Measurements from ENCODE around the gene RMND5A.

The RMND5A gene

DNA sequence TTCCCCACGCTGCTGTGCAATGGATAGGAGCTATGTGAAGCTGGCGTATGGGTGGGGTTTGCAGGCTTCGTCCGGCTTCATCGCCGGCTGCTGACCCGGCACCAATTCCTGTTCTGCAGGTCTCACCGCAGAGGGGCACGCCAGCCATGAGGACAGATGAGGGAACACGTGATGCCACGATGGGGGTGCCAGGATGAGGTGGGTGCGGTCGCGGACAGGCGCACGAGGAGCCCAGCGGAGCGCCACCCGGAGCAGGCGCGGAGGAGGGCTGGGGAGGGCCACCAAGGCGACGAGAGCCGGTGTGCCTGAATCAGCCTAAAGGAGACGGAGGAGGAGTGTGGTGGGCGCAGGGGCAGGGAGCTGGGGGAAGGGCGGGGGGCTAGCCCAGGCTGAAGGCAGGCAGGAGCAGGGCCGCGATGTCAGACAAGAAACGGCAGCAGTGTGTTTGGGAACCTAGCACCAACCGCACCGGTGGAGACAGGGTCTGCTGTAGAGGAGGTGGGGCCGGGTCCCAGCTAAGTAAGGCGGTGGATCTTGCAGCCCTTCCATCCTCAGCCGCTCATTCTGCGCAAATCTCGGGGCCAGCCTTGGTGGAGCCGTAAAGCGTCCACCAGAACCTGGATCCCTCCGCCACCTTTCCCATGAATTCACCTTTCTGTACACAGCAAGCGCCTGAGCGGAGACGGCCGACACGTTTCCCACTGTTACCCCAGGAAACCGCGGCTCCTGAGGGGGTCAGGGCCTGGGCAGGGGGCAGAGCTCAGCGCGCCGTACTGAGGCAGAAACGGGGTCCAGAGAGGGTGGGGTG, 87.6 kb downstream of the RMND5A start (continued):
- no peak for TF ChIP-seq ZFP3 (tag by site-specific recombination; IDR thresholded peaks at IDR 0.05; ENCODE audit: low read depth)
- TF ChIP-seq, protein P1, sequence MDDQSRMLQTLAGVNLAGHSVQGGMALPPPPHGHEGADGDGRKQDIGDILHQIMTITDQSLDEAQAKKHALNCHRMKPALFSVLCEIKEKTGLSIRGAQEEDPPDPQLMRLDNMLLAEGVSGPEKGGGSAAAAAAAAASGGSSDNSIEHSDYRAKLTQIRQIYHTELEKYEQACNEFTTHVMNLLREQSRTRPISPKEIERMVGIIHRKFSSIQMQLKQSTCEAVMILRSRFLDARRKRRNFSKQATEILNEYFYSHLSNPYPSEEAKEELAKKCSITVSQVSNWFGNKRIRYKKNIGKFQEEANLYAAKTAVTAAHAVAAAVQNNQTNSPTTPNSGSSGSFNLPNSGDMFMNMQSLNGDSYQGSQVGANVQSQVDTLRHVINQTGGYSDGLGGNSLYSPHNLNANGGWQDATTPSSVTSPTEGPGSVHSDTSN (CRISPR knock-in tag; IDR thresholded peaks at IDR 0.05) = 0 out of 2 replicates have a peak, but pooled peaks have one; percentile 67
- TF ChIP-seq ZBTB8A (tag by site-specific recombination; IDR thresholded peaks at IDR 0.05) = peak; percentile 96
- TF ChIP-seq ZNF211 (tag by site-specific recombination; IDR thresholded peaks at IDR 0.05; ENCODE audit: low read depth) = no peak
- TF ChIP-seq ZNF785 (tag by site-specific recombination; IDR thresholded peaks at IDR 0.05) = no peak
- 0 out of 2 replicates have a peak, but pooled peaks have one; percentile 58 for TF ChIP-seq KLF7 (tag by site-specific recombination; IDR thresholded peaks at IDR 0.05; ENCODE audit: borderline replicate concordance)
- no peak for TF ChIP-seq ZNF157 (tag by site-specific recombination; IDR thresholded peaks at IDR 0.05)
- no peak; the same call in 1 of the 2 replicates for TF ChIP-seq ZNF792 (tag by site-specific recombination; IDR thresholded peaks at IDR 0.05)
- no peak for TF ChIP-seq ZNF16 (tag by site-specific recombination; IDR thresholded peaks at IDR 0.05; ENCODE audit: low read depth)
- no peak for TF ChIP-seq YY1 (tag by site-specific recombination; IDR thresholded peaks at IDR 0.05)
- TF ChIP-seq ZNF169 (tag by site-specific recombination; IDR thresholded peaks at IDR 0.05) = no peak
- TF ChIP-seq ZNF140 (tag by site-specific recombination; IDR thresholded peaks at IDR 0.05) = no peak
- no peak for TF ChIP-seq SALL2 (tag by site-specific recombination; IDR thresholded peaks at IDR 0.05; ENCODE audit: borderline replicate concordance)
- TF ChIP-seq ZNF341 (tag by site-specific recombination; IDR thresholded peaks at IDR 0.05; ENCODE audit: low read depth) = peak; percentile 47; the same call in 1 of the 2 replicates
- TF ChIP-seq ZNF266 (tag by site-specific recombination; IDR thresholded peaks at IDR 0.05; ENCODE audit: low read depth) = no peak
- peak; percentile 59; the same call in 1 of the 2 replicates for TF ChIP-seq ZBTB20 (tag by site-specific recombination; IDR thresholded peaks at IDR 0.05)
- no peak for TF ChIP-seq ZNF664 (tag by site-specific recombination; IDR thresholded peaks at IDR 0.05)
- no peak for TF ChIP-seq ZNF830 (tag by site-specific recombination; IDR thresholded peaks at IDR 0.05; ENCODE audit: low read depth)
- no peak for TF ChIP-seq SETDB1 (IDR thresholded peaks at IDR 0.05; ENCODE audit: insufficient read length, low read length)
- TF ChIP-seq, protein P2, sequence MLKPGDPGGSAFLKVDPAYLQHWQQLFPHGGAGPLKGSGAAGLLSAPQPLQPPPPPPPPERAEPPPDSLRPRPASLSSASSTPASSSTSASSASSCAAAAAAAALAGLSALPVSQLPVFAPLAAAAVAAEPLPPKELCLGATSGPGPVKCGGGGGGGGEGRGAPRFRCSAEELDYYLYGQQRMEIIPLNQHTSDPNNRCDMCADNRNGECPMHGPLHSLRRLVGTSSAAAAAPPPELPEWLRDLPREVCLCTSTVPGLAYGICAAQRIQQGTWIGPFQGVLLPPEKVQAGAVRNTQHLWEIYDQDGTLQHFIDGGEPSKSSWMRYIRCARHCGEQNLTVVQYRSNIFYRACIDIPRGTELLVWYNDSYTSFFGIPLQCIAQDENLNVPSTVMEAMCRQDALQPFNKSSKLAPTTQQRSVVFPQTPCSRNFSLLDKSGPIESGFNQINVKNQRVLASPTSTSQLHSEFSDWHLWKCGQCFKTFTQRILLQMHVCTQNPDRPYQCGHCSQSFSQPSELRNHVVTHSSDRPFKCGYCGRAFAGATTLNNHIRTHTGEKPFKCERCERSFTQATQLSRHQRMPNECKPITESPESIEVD (tag by site-specific recombination; IDR thresholded peaks at IDR 0.05) = no peak
- TF ChIP-seq, protein P3, sequence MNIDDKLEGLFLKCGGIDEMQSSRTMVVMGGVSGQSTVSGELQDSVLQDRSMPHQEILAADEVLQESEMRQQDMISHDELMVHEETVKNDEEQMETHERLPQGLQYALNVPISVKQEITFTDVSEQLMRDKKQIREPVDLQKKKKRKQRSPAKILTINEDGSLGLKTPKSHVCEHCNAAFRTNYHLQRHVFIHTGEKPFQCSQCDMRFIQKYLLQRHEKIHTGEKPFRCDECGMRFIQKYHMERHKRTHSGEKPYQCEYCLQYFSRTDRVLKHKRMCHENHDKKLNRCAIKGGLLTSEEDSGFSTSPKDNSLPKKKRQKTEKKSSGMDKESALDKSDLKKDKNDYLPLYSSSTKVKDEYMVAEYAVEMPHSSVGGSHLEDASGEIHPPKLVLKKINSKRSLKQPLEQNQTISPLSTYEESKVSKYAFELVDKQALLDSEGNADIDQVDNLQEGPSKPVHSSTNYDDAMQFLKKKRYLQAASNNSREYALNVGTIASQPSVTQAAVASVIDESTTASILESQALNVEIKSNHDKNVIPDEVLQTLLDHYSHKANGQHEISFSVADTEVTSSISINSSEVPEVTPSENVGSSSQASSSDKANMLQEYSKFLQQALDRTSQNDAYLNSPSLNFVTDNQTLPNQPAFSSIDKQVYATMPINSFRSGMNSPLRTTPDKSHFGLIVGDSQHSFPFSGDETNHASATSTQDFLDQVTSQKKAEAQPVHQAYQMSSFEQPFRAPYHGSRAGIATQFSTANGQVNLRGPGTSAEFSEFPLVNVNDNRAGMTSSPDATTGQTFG (tag by site-specific recombination; IDR thresholded peaks at IDR 0.05; ENCODE audit: borderline replicate concordance) = no peak
- TF ChIP-seq ZNF600 (tag by site-specific recombination; IDR thresholded peaks at IDR 0.05) = peak; percentile 74
- TF ChIP-seq ZNF501 (tag by site-specific recombination; IDR thresholded peaks at IDR 0.05) = peak; percentile 18; the same call in 1 of the 2 replicates
- TF ChIP-seq, protein P4, sequence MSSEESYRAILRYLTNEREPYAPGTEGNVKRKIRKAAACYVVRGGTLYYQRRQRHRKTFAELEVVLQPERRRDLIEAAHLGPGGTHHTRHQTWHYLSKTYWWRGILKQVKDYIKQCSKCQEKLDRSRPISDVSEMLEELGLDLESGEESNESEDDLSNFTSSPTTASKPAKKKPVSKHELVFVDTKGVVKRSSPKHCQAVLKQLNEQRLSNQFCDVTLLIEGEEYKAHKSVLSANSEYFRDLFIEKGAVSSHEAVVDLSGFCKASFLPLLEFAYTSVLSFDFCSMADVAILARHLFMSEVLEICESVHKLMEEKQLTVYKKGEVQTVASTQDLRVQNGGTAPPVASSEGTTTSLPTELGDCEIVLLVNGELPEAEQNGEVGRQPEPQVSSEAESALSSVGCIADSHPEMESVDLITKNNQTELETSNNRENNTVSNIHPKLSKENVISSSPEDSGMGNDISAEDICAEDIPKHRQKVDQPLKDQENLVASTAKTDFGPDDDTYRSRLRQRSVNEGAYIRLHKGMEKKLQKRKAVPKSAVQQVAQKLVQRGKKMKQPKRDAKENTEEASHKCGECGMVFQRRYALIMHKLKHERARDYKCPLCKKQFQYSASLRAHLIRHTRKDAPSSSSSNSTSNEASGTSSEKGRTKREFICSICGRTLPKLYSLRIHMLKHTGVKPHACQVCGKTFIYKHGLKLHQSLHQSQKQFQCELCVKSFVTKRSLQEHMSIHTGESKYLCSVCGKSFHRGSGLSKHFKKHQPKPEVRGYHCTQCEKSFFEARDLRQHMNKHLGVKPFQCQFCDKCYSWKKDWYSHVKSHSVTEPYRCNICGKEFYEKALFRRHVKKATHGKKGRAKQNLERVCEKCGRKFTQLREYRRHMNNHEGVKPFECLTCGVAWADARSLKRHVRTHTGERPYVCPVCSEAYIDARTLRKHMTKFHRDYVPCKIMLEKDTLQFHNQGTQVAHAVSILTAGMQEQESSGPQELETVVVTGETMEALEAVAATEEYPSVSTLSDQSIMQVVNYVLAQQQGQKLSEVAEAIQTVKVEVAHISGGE (tag by site-specific recombination; conservative IDR thresholded peaks at IDR 0.05; ENCODE audit: low read depth) = peak; percentile 65
- TF ChIP-seq ZNF133 (tag by site-specific recombination; IDR thresholded peaks at IDR 0.05) = no peak
- TF ChIP-seq, protein P5, sequence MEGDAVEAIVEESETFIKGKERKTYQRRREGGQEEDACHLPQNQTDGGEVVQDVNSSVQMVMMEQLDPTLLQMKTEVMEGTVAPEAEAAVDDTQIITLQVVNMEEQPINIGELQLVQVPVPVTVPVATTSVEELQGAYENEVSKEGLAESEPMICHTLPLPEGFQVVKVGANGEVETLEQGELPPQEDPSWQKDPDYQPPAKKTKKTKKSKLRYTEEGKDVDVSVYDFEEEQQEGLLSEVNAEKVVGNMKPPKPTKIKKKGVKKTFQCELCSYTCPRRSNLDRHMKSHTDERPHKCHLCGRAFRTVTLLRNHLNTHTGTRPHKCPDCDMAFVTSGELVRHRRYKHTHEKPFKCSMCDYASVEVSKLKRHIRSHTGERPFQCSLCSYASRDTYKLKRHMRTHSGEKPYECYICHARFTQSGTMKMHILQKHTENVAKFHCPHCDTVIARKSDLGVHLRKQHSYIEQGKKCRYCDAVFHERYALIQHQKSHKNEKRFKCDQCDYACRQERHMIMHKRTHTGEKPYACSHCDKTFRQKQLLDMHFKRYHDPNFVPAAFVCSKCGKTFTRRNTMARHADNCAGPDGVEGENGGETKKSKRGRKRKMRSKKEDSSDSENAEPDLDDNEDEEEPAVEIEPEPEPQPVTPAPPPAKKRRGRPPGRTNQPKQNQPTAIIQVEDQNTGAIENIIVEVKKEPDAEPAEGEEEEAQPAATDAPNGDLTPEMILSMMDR (tag by site-specific recombination; IDR thresholded peaks at IDR 0.05) = peak; percentile 55
- peak; percentile 87 for TF ChIP-seq KLF9 (tag by site-specific recombination; IDR thresholded peaks at IDR 0.05; ENCODE audit: low read depth)
- TF ChIP-seq ZNF777 (tag by site-specific recombination; IDR thresholded peaks at IDR 0.05; ENCODE audit: borderline replicate concordance) = no peak
- no peak for TF ChIP-seq ZNF24 (tag by site-specific recombination; IDR thresholded peaks at IDR 0.05)
